Smooth muscle cell (in vitro differentiated cells): ENCODE measurements around the gene DLGAP3. TPM values are rescaled to one million over a fixed set of nuclear protein-coding genes. Genes with fewer than 3 reads are reported as not detected.

Experiments
- DNase-seq: peaks from one replicate; lab custom pipeline; 2025; ENCODE audit not compliant: unreplicated experiment; lab: John Stamatoyannopoulos, UW
- H2AFZ ChIP-seq: fragments of 200-600 bp; sonication (generic); 2 replicates; pipeline ENCODE4 v1.6.0; 2016; ENCODE audit warnings: antibody characterized with exemption, low read depth, mild to moderate bottlenecking
- H3F3A ChIP-seq: fragments of 200-600 bp; sonication (generic); 2 replicates; pipeline ENCODE4 v1.6.0; 2017; ENCODE audit warnings: antibody characterized with exemption, low read depth
- H3K27ac ChIP-seq: fragments of 200-600 bp; sonication (generic); 2 replicates; pipeline ENCODE4 v1.5.1; 2016; ENCODE audit warnings: low read depth, mild to moderate bottlenecking
- H3K27me3 ChIP-seq: fragments of 200-600 bp; sonication (generic); 2 replicates; pipeline ENCODE4 v1.6.1; 2016; ENCODE audit warnings: low read depth, mild to moderate bottlenecking
- H3K36me3 ChIP-seq: fragments of 200-600 bp; sonication (generic); 2 replicates; pipeline ENCODE4 v1.5.1; 2016; ENCODE audit warnings: low read depth
- H3K4me1 ChIP-seq: fragments of 200-600 bp; sonication (generic); 2 replicates; pipeline ENCODE4 v1.5.1; 2016; ENCODE audit warnings: low read depth
- H3K4me2 ChIP-seq: fragments of 200-600 bp; sonication (generic); 2 replicates; pipeline ENCODE4 v1.6.0; 2016; ENCODE audit warnings: mild to moderate bottlenecking
- H3K4me3 ChIP-seq: fragments of 200-600 bp; sonication (generic); 2 replicates; pipeline ENCODE4 v1.5.1; 2016; ENCODE audit warnings: mild to moderate bottlenecking
- H3K79me2 ChIP-seq: fragments of 200-600 bp; sonication (generic); 2 replicates; pipeline ENCODE4 v1.6.0; 2016; ENCODE audit warnings: low read depth, mild to moderate bottlenecking
- H3K9ac ChIP-seq: fragments of 200-600 bp; sonication (generic); 2 replicates; pipeline ENCODE4 v1.6.0; 2016; ENCODE audit warnings: low read depth
- H3K9me3 ChIP-seq: fragments of 200-600 bp; sonication (generic); replicated peaks from 2 replicates; pipeline ENCODE4 v1.5.1; 2016; ENCODE audit warnings: low read depth
- H4K20me1 ChIP-seq: fragments of 200-600 bp; sonication (generic); 2 replicates; pipeline ENCODE4 v1.6.0; 2016; ENCODE audit warnings: low read depth
- CTCF ChIP-seq: fragments of 200-600 bp; sonication (generic); IDR thresholded peaks from 2 replicates; pipeline ENCODE4 v1.5.1; 2017; ENCODE audit warnings: borderline replicate concordance, mild to moderate bottlenecking, antibody characterized with exemption; ENCODE audit not compliant: insufficient read depth, poor library complexity, severe bottlenecking
- WGBS: methylation state at CpG from one replicate; pipeline ENCODE4 v1.1.7; 2016; ENCODE audit warnings: low lambda C conversion rate; 5-methylcytosine and 5-hydroxymethylcytosine counted together
- polyA plus RNA-seq: library from polyadenylated mRNA; unstranded; fragments of >200 nt; fragmentation: Nextera tagmentation; extraction: Ambion mirVana; gene quantifications from 2 replicates; pipeline ENCODE4 v1.2.1, GENCODE V29; 2016
- total RNA-seq: library from RNA; depleted of rRNA; stranded (reverse); fragments of >200 nt; gene quantifications from 2 replicates; pipeline ENCODE4 v1.2.3, GENCODE V29; 2014

Gene DLGAP3
- total and polyA plus RNA-seq, 2 experiments from 2014 or later = not detected

DNA sequence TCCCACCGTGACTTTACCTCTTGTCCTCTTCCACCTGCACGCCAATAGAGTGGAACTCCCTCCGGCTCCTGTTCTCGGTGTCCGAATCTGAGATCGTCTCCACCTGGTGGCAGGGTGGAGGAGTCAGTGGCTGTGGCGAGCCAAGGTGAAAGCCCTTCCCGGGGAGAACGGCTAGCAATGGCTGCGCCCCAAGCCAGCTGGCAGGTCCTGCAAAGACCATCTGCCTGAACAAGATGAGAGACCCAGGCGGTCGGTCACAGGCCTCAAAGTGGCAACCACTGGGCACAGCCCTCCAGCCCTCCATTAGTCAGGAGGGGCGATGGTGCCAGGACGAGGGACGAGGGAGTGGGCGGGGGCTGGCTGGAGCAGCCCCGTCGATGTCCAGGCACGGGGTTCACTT lies 44.5 kb downstream of the DLGAP3 start:
- H2AFZ ChIP-seq = no peak overlapping the region

DNA sequence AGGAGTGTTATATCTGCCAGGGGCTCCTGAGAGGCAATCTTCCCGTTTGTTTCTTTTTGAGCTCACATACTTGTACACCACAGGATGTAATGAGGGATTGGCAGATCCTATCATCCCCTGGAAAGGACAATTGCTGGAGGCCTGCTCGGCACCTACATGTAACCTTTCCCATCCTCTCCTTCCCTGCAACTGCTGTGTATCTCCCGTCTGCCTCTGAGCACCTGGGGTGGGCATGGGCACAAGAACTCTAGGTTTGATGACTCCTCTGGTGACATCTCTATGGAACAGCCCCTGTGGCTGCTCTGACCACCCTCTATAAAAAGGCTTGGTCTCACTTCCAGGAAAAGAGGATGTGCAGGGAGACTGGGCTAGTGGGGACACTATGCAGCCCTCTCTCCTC lies 44.9 kb downstream of the DLGAP3 start:
- Histone ChIP-seq H2AFZ (no peak overlapping the region), H3F3A (no peaks in the 10 kb centered on the region), H3K4me1 (no peaks in the 10 kb centered on the region), H3K79me2 (no peaks in the 10 kb centered on the region), H3K4me3 (no peak overlapping the region), H3K27me3 (peaks cover 81% of the 10 kb centered on the region), H3K9me3 (no peaks in the 10 kb centered on the region), H3K27ac (no peak overlapping the region), H3K36me3 (no peaks in the 10 kb centered on the region), H4K20me1 (no peaks in the 10 kb centered on the region), H3K4me2 (no peak overlapping the region), H3K9ac (no peak overlapping the region)
- WGBS = 73% methylated on average over 3 of the region's 3 CpGs
- TF ChIP-seq CTCF = no peak
- DNase-seq = no peak

More for the DNA sequence above, 44.5 kb downstream of the DLGAP3 start:
- Histone ChIP-seq H3K27ac (no peak overlapping the region), H3K27me3 (peaks cover 77% of the 10 kb centered on the region), H3K4me1 (no peaks in the 10 kb centered on the region), H3K79me2 (no peaks in the 10 kb centered on the region), H3K4me3 (no peak overlapping the region), H3K9me3 (no peaks in the 10 kb centered on the region), H3K36me3 (no peaks in the 10 kb centered on the region), H3F3A (no peaks in the 10 kb centered on the region), H4K20me1 (no peaks in the 10 kb centered on the region), H3K9ac (no peak overlapping the region), H3K4me2 (peak overlapping the region; percentile 85)
- WGBS = 17% methylated on average over 19 of the region's 19 CpGs
- DNase-seq = no peak
- no peak for TF ChIP-seq CTCF

DNA sequence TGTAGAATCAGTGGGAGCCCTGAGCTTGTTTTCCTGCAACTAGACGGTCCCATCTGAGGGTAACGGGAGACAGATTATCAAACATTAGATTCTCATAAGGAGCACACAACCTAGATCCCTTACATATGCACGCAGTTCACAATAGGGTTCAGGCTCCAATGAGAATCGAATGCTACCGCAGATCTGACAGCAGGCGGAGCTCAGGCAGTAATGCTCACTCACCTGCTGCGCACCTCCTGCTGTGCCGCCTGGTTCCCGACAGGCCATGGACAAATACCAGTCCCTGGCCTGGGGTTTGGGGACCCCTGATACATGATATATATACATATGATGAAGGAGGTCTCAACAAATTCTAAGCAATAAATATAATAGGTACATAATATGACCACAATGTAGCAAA lies 50.2 kb downstream of the DLGAP3 start:
- no peak for TF ChIP-seq CTCF
- H3K4me1 ChIP-seq = no peaks in the 10 kb centered on the region
- H4K20me1 ChIP-seq = no peaks in the 10 kb centered on the region
- no peak overlapping the region for H3K4me2 ChIP-seq
- H2AFZ ChIP-seq = no peak overlapping the region
- H3K9ac ChIP-seq = no peak overlapping the region
- DNase-seq = no peak
- H3K4me3 ChIP-seq = no peak overlapping the region
- WGBS = 56% methylated on average over 9 of the region's 9 CpGs
- no peak overlapping the region for H3K27ac ChIP-seq
- no peaks in the 10 kb centered on the region for H3K79me2 ChIP-seq
- no peaks in the 10 kb centered on the region for H3K36me3 ChIP-seq
- H3F3A ChIP-seq = no peaks in the 10 kb centered on the region
- H3K27me3 ChIP-seq = peaks cover 75% of the 10 kb centered on the region
- H3K9me3 ChIP-seq = no peaks in the 10 kb centered on the region

- H3F3A ChIP-seq = no peaks in the 10 kb centered on the region
- no peak overlapping the region for H3K27ac ChIP-seq
- H3K36me3 ChIP-seq = no peaks in the 10 kb centered on the region
- no peaks in the 10 kb centered on the region for H3K9me3 ChIP-seq
- no peaks in the 10 kb centered on the region for H3K4me1 ChIP-seq
- no peak overlapping the region for H3K9ac ChIP-seq
- H3K27me3 ChIP-seq = peaks cover 80% of the 10 kb centered on the region
- WGBS = 78% methylated on average over 7 of the region's 7 CpGs
- no peak overlapping the region for H2AFZ ChIP-seq
- no peak overlapping the region for H3K4me3 ChIP-seq
- H4K20me1 ChIP-seq = no peaks in the 10 kb centered on the region
- no peak for DNase-seq
- H3K4me2 ChIP-seq = no peak overlapping the region
- H3K79me2 ChIP-seq = no peaks in the 10 kb centered on the region
- TF ChIP-seq CTCF = no peak
These were observed 53.0 kb downstream of the DLGAP3 start for GRCh38 chr1:34876406-34876805.
